GM12878 (cell line): ENCODE data around the gene TAF3. TPM values are rescaled to one million over a fixed set of nuclear protein-coding genes. Genes with fewer than 3 reads are reported as not detected.

Experiments used
- ATAC-seq: fragments of 200-7000 bp; cut with Tn5 transposase; 3 replicates; pipeline ENCODE4 v1.9.1; 2020; ENCODE audit warnings: mild to moderate bottlenecking, moderate library complexity
- BruUV-seq: library from RNA; stranded (reverse); fragments of 400-500 nt; replicated peaks from 2 replicates; lab custom pipeline; 2021; lab: Mats Ljungman, UMichigan
- CTCF ChIA-PET: fragments of 300-600 bp; sonication (Branson Sonifier 250); formaldehyde crosslinking; extraction: SDS; loops from one replicate; lab custom pipeline; 2021; ENCODE audit warnings: inconsistent platforms; lab: Yijun Ruan, JAX
- POLR2A ChIA-PET: fragments of 350-600 bp; formaldehyde crosslinking; extraction: SDS; loops from one replicate; lab custom pipeline; 2021; ENCODE audit warnings: inconsistent platforms; lab: Charles Lee
- RAD21 ChIA-PET: fragments of 300-600 bp; sonication (Branson Sonifier 250); formaldehyde crosslinking; loops from one replicate; lab custom pipeline; 2023; ENCODE audit warnings: antibody characterized with exemption; ENCODE audit not compliant: unreplicated experiment; lab: Charles Lee
- SMC1A ChIA-PET: fragments of 300-600 bp; sonication (Branson Sonifier 250); formaldehyde crosslinking; loops from one replicate; lab custom pipeline; 2023; ENCODE audit not compliant: unreplicated experiment, uncharacterized antibody; lab: Charles Lee
- DNase-seq: peaks from one replicate; pipeline ENCODE4 v3.0.0-alpha.2; 2011; ENCODE audit warnings: low read depth, low spot score
- FAIRE-seq: peaks from 3 replicates; lab custom pipeline; 2011; peaks lifted over from hg19 to GRCh38; lab: Jason Lieb, UNC
- H2AFZ ChIP-seq: 2 replicates; pipeline ENCODE4 v1.6.0; 2011; ENCODE audit warnings: low read depth, low read length, control low read depth; ENCODE audit not compliant: control insufficient read depth
- H3K27ac ChIP-seq: 2 replicates; pipeline ENCODE4 v1.5.1; 2011; ENCODE audit warnings: control low read depth; ENCODE audit not compliant: control insufficient read depth, insufficient read depth
- H3K27me3 ChIP-seq, 2 experiments: replicated peaks in 1 of 2; 2 replicates each; pipeline versions ENCODE4 v1.6.0 to v1.6.1; 2011; ENCODE audit warnings: low read length in 1 of 2; ENCODE audit not compliant: control insufficient read depth in 2 of 2, insufficient read depth in 2 of 2
- H3K36me3 ChIP-seq, 2 experiments: 2 replicates each; pipeline ENCODE4 v1.5.1; 2011; ENCODE audit warnings: low read length in 1 of 2; ENCODE audit not compliant: control insufficient read depth in 2 of 2, insufficient read depth in 2 of 2
- H3K4me1 ChIP-seq: 2 replicates; pipeline ENCODE4 v1.6.1; 2011; ENCODE audit warnings: mild to moderate bottlenecking, low read length, moderate library complexity, mixed read lengths; ENCODE audit not compliant: control insufficient read depth, insufficient read depth
- H3K4me2 ChIP-seq: 2 replicates; pipeline ENCODE4 v1.6.0; 2011; ENCODE audit warnings: control low read depth; ENCODE audit not compliant: control insufficient read depth, insufficient read depth
- H3K4me3 ChIP-seq: fragments of 200-600 bp; sonication (generic); 2 replicates; pipeline ENCODE4 v1.5.1; 2016
- H3K79me2 ChIP-seq: 2 replicates; pipeline ENCODE4 v1.6.0; 2011; ENCODE audit warnings: low read length; ENCODE audit not compliant: control insufficient read depth, insufficient read depth
- H3K9ac ChIP-seq: 2 replicates; pipeline ENCODE4 v1.8.0; 2011; ENCODE audit warnings: low read length, control low read depth, mixed read lengths; ENCODE audit not compliant: control insufficient read depth, insufficient read depth
- H3K9me3 ChIP-seq: replicated peaks from 3 replicates; pipeline ENCODE4 v1.5.1; 2011; ENCODE audit warnings: mild to moderate bottlenecking, low read length; ENCODE audit not compliant: control insufficient read depth, insufficient read depth
- H4K20me1 ChIP-seq: 2 replicates; pipeline ENCODE4 v1.6.0; 2011; ENCODE audit not compliant: control insufficient read depth, insufficient read depth
- ATF2 ChIP-seq: IDR thresholded peaks from 2 replicates; pipeline ENCODE4 v1.6.1; 2012; ENCODE audit warnings: low read length, inconsistent platforms
- CEBPB ChIP-seq, 2 experiments: fragments of 150-350 bp in 1 of 2; IDR thresholded peaks; 2 replicates each; pipeline ENCODE4 v1.6.1; 2012 to 2014; ENCODE audit warnings: low read depth in 2 of 2, low read length in 2 of 2, borderline replicate concordance in 1 of 2, inconsistent platforms in 1 of 2
- IRF5 ChIP-seq: fragments of 450-650 bp; IDR thresholded peaks from 2 replicates; pipeline ENCODE4 v1.6.1; 2017; ENCODE audit warnings: borderline replicate concordance
- JUND ChIP-seq: IDR thresholded peaks from 2 replicates; pipeline ENCODE4 v1.6.1; 2012; ENCODE audit warnings: low read depth, mild to moderate bottlenecking, low read length, improper control_type of control experiment, moderate library complexity
- KAT2A ChIP-seq: conservative IDR thresholded peaks from 2 replicates; pipeline ENCODE4 v1.6.1; 2011; ENCODE audit warnings: low read depth, low read length; ENCODE audit not compliant: control insufficient read depth
- ZBTB33 ChIP-seq: fragments of 450-650 bp; IDR thresholded peaks from 2 replicates; pipeline ENCODE4 v1.6.1; 2017; ENCODE audit warnings: mild to moderate bottlenecking
- WGBS: methylation state at CpG from one replicate; pipeline ENCODE4 v1.1.6; 2016; ENCODE audit warnings: low lambda C conversion rate; ENCODE audit not compliant: insufficient replicate concordance, insufficient coverage; ENCODE audit errors: missing lambda C conversion rate; 5-methylcytosine and 5-hydroxymethylcytosine counted together
- in situ Hi-C: fragments of 300-500 bp; cut with MboI; formaldehyde crosslinking; loops from 9 replicates; pipeline ENCODE4 v1.14.3; 2018; ENCODE audit warnings: mixed read lengths
- intact Hi-C: fragments of 100-400 bp; cut with micrococcal nuclease; formaldehyde crosslinking; loops from one replicate; pipeline ENCODE4 v1.14.2; 2022; ENCODE audit not compliant: unreplicated experiment
- polyA plus RNA-seq, 11 experiments: library from polyadenylated mRNA; depleted of rRNA in 4 of 11; unstranded in 6 of 11; stranded (reverse) in 5 of 11; fragments of >200 nt; fragmentation: Nextera tagmentation in 4 of 11; fragmentation: Illumina TruSeq in 1 of 11; extraction: Ambion mirVana in 4 of 11; extraction: Trizol in 1 of 11; gene quantifications; 1 replicate in 1 of 11; 2 replicates in 10 of 11; pipeline versions ENCODE4 v1.2.1 to v1.2.3, GENCODE V29; 2011 to 2016; ENCODE audit warnings: inconsistent platforms in 2 of 11, missing spikeins in 2 of 11, low read depth in 1 of 11
- total RNA-seq, 4 experiments: library from RNA; depleted of rRNA in 3 of 4; stranded (reverse); fragments of >200 nt in 3 of 4; fragmentation: Illumina TruSeq in 1 of 4; extraction: Trizol in 1 of 4; gene quantifications; 2 replicates each; pipeline versions ENCODE4 v1.2.1 to v1.2.3, GENCODE V29; 2013 to 2021
- TF ChIP-seq, protein P1 (sequence below): IDR thresholded peaks from 2 replicates; pipeline ENCODE4 v1.6.1; 2012; ENCODE audit warnings: mild to moderate bottlenecking, low read depth, low read length

The TAF3 gene
- total and polyA plus RNA-seq, 10 of the 15 experiments (the other 5 are each of a cell fraction or from before 2014, with no cell fraction given), result 2.0 to 10.1 (median 3.7) TPM

- Histone ChIP-seq H3K27ac (no peak overlapping the region), H4K20me1 (no peaks in the 10 kb centered on the region), H3K4me2 (no peak overlapping the region)
- POLR2A ChIA-PET, result interaction anchor here (0.6 to 1.1 kb wide), 3 partner anchors 10 to 67 kb away, joined by 3 to 6 read pairs (median 4); no protein-coding TSS in a partner anchor
- TF ChIP-seq ATF2 (no peak), ZBTB33 (no peak), JUND (no peak), KAT2A (no peak), IRF5 (no peak), CEBPB (IDR thresholded peaks at IDR 0.05; ENCODE audit: borderline replicate concordance in 1 of 2, low read depth in 2 of 2, low read length in 2 of 2) (no peak)
- TF ChIP-seq, protein P1, sequence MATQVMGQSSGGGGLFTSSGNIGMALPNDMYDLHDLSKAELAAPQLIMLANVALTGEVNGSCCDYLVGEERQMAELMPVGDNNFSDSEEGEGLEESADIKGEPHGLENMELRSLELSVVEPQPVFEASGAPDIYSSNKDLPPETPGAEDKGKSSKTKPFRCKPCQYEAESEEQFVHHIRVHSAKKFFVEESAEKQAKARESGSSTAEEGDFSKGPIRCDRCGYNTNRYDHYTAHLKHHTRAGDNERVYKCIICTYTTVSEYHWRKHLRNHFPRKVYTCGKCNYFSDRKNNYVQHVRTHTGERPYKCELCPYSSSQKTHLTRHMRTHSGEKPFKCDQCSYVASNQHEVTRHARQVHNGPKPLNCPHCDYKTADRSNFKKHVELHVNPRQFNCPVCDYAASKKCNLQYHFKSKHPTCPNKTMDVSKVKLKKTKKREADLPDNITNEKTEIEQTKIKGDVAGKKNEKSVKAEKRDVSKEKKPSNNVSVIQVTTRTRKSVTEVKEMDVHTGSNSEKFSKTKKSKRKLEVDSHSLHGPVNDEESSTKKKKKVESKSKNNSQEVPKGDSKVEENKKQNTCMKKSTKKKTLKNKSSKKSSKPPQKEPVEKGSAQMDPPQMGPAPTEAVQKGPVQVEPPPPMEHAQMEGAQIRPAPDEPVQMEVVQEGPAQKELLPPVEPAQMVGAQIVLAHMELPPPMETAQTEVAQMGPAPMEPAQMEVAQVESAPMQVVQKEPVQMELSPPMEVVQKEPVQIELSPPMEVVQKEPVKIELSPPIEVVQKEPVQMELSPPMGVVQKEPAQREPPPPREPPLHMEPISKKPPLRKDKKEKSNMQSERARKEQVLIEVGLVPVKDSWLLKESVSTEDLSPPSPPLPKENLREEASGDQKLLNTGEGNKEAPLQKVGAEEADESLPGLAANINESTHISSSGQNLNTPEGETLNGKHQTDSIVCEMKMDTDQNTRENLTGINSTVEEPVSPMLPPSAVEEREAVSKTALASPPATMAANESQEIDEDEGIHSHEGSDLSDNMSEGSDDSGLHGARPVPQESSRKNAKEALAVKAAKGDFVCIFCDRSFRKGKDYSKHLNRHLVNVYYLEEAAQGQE, result no peak
- TF ChIP-seq, all 136 proteins: peak for 0
- FAIRE-seq, result no peak
- ChIA-PET SMC1A (no interaction called here), RAD21 (no interaction called here), CTCF (interaction anchor here (0.9 kb wide), 1 partner anchor 14 kb away, joined by 3 read pairs; no protein-coding TSS in a partner anchor)
- no peaks in the 10 kb centered on the region for H3K9me3 ChIP-seq
- no peak overlapping the region for H2AFZ ChIP-seq
- H3K4me3 ChIP-seq, result no peak overlapping the region
- H3K9ac ChIP-seq, result no peak overlapping the region
- intact Hi-C loops (no loop called here), in situ Hi-C loops (no loop called here)
- no peak for DNase-seq
- ATAC-seq, result no peak
- no TSS peak for BruUV-seq
- no peaks in the 10 kb centered on the region; a peak in 1 of 4 replicates for H3K36me3 ChIP-seq
- peaks cover 17% of the 10 kb centered on the region for H3K4me1 ChIP-seq
- H3K27me3 ChIP-seq, result no peaks in the 10 kb centered on the region
- H3K79me2 ChIP-seq, result no peaks in the 10 kb centered on the region
- 78% methylated on average over 15 of the region's 15 CpGs for WGBS
Observed at GRCh38 chr10:8063128-8063908, 245.0 kb downstream of the TAF3 start.
